ENCODE results near the gene DENND1A.

The DENND1A gene

GRCh38 chr9:123864251-123864650, 65.7 kb downstream of the DENND1A start:
- no peak overlapping the region for H3K9ac ChIP-seq (ENCODE audit: low read length)
- no peak overlapping the region for H3K4me3 ChIP-seq (ENCODE audit: insufficient read depth, low read length, poor library complexity, severe bottlenecking)
- no peaks in the 10 kb centered on the region for H4K20me1 ChIP-seq (ENCODE audit: low read depth, low read length)
- no peak overlapping the region for H3K27ac ChIP-seq (ENCODE audit: low read depth, low read length)
- H3K36me3 ChIP-seq (ENCODE audit: low read length), result no peaks in the 10 kb centered on the region
- H3K9me3 ChIP-seq (ENCODE audit: insufficient read depth, low read length), result no peaks in the 10 kb centered on the region
- H2AFZ ChIP-seq (ENCODE audit: low read depth, low read length, severe bottlenecking), result no peak overlapping the region
- H3F3A ChIP-seq (ENCODE audit: insufficient read depth), result no peaks in the 10 kb centered on the region
- H3K4me2 ChIP-seq (ENCODE audit: low read depth, low read length, poor library complexity, severe bottlenecking), result no peak overlapping the region
- no peaks in the 10 kb centered on the region for H3K27me3 ChIP-seq (ENCODE audit: low read length)
- no peaks in the 10 kb centered on the region for H3K9me2 ChIP-seq (replicated peaks; ENCODE audit: insufficient read depth, low read length)
- no peak for TF ChIP-seq EZH2phosphoT487 (conservative IDR thresholded peaks at IDR 0.05; ENCODE audit: low read length)
- TF ChIP-seq CTCF (IDR thresholded peaks at IDR 0.05; ENCODE audit: insufficient read depth, low read length, poor library complexity, severe bottlenecking), result no peak
- H3K79me2 ChIP-seq (ENCODE audit: insufficient read depth, low read length), result no peaks in the 10 kb centered on the region

- no peak for TF ChIP-seq EZH2phosphoT487 (conservative IDR thresholded peaks at IDR 0.05; ENCODE audit: low read length)
- no peak for TF ChIP-seq CTCF (IDR thresholded peaks at IDR 0.05; ENCODE audit: insufficient read depth, low read length, poor library complexity, severe bottlenecking)
- no peaks in the 10 kb centered on the region for H4K20me1 ChIP-seq (ENCODE audit: low read depth, low read length)
- no peaks in the 10 kb centered on the region for H3K9me3 ChIP-seq (ENCODE audit: insufficient read depth, low read length)
- H2AFZ ChIP-seq (ENCODE audit: low read depth, low read length, severe bottlenecking), result no peak overlapping the region
- H3K36me3 ChIP-seq (ENCODE audit: low read length), result no peaks in the 10 kb centered on the region
- H3K4me2 ChIP-seq (ENCODE audit: low read depth, low read length, poor library complexity, severe bottlenecking), result no peak overlapping the region
- H3K4me3 ChIP-seq (ENCODE audit: insufficient read depth, low read length, poor library complexity, severe bottlenecking), result no peak overlapping the region
- no peak overlapping the region for H3K27ac ChIP-seq (ENCODE audit: low read depth, low read length)
- no peak overlapping the region for H3K9ac ChIP-seq (ENCODE audit: low read length)
- no peaks in the 10 kb centered on the region for H3K27me3 ChIP-seq (ENCODE audit: low read length)
- no peaks in the 10 kb centered on the region for H3K79me2 ChIP-seq (ENCODE audit: insufficient read depth, low read length)
- no peaks in the 10 kb centered on the region for H3F3A ChIP-seq (ENCODE audit: insufficient read depth)
- no peaks in the 10 kb centered on the region for H3K9me2 ChIP-seq (replicated peaks; ENCODE audit: insufficient read depth, low read length)
Observed at GRCh38 chr9:123863164-123863855, 66.6 kb downstream of the DENND1A start.

DNA sequence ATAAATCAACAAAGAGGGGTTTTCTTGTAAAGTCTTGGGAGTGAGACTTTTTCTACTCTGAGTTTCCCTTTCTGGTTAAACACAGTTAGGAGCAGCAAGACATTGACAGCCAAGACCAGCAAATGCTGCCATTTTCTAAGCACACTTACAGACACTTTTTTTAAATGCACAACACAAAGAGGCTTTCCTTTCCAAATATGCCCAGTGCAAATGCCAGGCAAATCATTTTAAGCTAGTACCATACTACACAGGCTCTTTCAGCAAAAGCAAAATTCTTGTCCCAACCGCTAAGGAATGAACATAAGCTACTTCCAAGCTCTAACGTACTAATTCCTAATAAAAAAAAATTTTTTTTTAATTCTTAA, 68.2 kb downstream of the DENND1A start:
- TF ChIP-seq EZH2phosphoT487 (conservative IDR thresholded peaks at IDR 0.05; ENCODE audit: low read length), result no peak
- TF ChIP-seq CTCF (IDR thresholded peaks at IDR 0.05; ENCODE audit: insufficient read depth, low read length, poor library complexity, severe bottlenecking), result no peak
- no peaks in the 10 kb centered on the region for H3K36me3 ChIP-seq (ENCODE audit: low read length)
- no peaks in the 10 kb centered on the region for H3K27me3 ChIP-seq (ENCODE audit: low read length)

More for the DNA sequence above, 68.2 kb downstream of the DENND1A start:
- Histone ChIP-seq H3K9ac (ENCODE audit: low read length) (no peak overlapping the region), H3K4me2 (ENCODE audit: low read depth, low read length, poor library complexity, severe bottlenecking) (no peak overlapping the region), H3K9me3 (ENCODE audit: insufficient read depth, low read length) (no peaks in the 10 kb centered on the region), H3K4me3 (ENCODE audit: insufficient read depth, low read length, poor library complexity, severe bottlenecking) (no peak overlapping the region), H3F3A (ENCODE audit: insufficient read depth) (no peaks in the 10 kb centered on the region), H2AFZ (ENCODE audit: low read depth, low read length, severe bottlenecking) (no peak overlapping the region), H3K27ac (ENCODE audit: low read depth, low read length) (no peak overlapping the region), H3K79me2 (ENCODE audit: insufficient read depth, low read length) (no peaks in the 10 kb centered on the region), H3K9me2 (replicated peaks; ENCODE audit: insufficient read depth, low read length) (no peaks in the 10 kb centered on the region), H4K20me1 (ENCODE audit: low read depth, low read length) (no peaks in the 10 kb centered on the region)

Data from SU-DHL-6 (cell line).